Vagina (tissue), 2 donors: Measurements from ENCODE around the gene PPARA. TPM values are rescaled to one million over a fixed set of nuclear protein-coding genes. Genes with fewer than 3 reads are reported as not detected.

ENCODE experiments used
- DNase-seq, 2 donors: peaks; one replicate each; pipeline ENCODE4 v3.0.0-alpha.2; 2017; ENCODE audit errors: extremely low spot score in 2 of 2
- H3K27ac ChIP-seq: fragments of 200-600 bp; sonication (generic); one replicate; pipeline ENCODE4 v1.5.1; 2019
- H3K27me3 ChIP-seq: fragments of 200-600 bp; sonication (generic); one replicate; pipeline ENCODE4 v1.5.1; 2019
- H3K36me3 ChIP-seq, 2 donors: fragments of 200-600 bp; sonication (generic); one replicate each; pipeline ENCODE4 v1.5.1; 2017 to 2019
- H3K4me1 ChIP-seq: fragments of 200-600 bp; sonication (generic); one replicate; pipeline ENCODE4 v1.5.1; 2019
- H3K4me3 ChIP-seq, 2 donors: fragments of 200-600 bp; sonication (generic); 1 replicate in 1 of 2; 2 replicates in 1 of 2; pipeline ENCODE4 v1.5.1; 2016 to 2019
- H3K9me3 ChIP-seq: fragments of 200-600 bp; sonication (generic); one replicate; pipeline ENCODE4 v1.5.1; 2019
- CTCF ChIP-seq, 3 experiments: fragments of 450-650 bp in 2 of 3; fragments of 200-600 bp in 1 of 3; sonication (generic) in 1 of 3; IDR thresholded peaks; one replicate each; pipeline ENCODE4 v1.5.1; 2017 to 2019; ENCODE audit warnings: antibody characterized with exemption in 3 of 3, mild to moderate bottlenecking in 2 of 3, moderate library complexity in 2 of 3
- POLR2A ChIP-seq, 2 donors: fragments of 450-650 bp; IDR thresholded peaks; one replicate each; pipeline ENCODE4 v1.6.1; 2017; ENCODE audit warnings: antibody characterized with exemption in 2 of 2, mild to moderate bottlenecking in 2 of 2, moderate library complexity in 2 of 2
- POLR2AphosphoS5 ChIP-seq, 2 donors: sonication (generic); formaldehyde crosslinking; IDR thresholded peaks; one replicate each; pipeline ENCODE4 v1.9.0; 2017; ENCODE audit warnings: antibody characterized with exemption in 2 of 2, mild to moderate bottlenecking in 2 of 2, low read depth in 1 of 2; ENCODE audit not compliant: insufficient read depth in 1 of 2
- intact Hi-C: fragments of 100-400 bp; cut with DNase I; formaldehyde crosslinking; loops from one replicate; pipeline ENCODE4 v1.15.1; 2023
- total RNA-seq: library from RNA; depleted of rRNA; stranded (reverse); fragments of >200 nt; gene quantifications from one replicate; pipeline ENCODE4 v1.2.3, GENCODE V29; 2016

Gene PPARA
- total RNA-seq, 1 donor from 2014 or later: 13.5 TPM

- H3K4me1 ChIP-seq: no peaks in the 10 kb centered on the region
- no peak overlapping the region for H3K27ac ChIP-seq
- no peaks in the 10 kb centered on the region for H3K27me3 ChIP-seq
- no peaks in the 10 kb centered on the region for H3K36me3 ChIP-seq
- TF ChIP-seq POLR2AphosphoS5 (IDR thresholded peaks at IDR 0.05; ENCODE audit: insufficient read depth in 1 of 2, low read depth in 1 of 2) (no peak), CTCF (IDR thresholded peaks at IDR 0.05) (no peak), POLR2A (IDR thresholded peaks at IDR 0.05) (no peak)
- no peak for DNase-seq
- no peak overlapping the region for H3K4me3 ChIP-seq
- intact Hi-C loops: loop anchor here (2.0 kb wide), 1 partner anchor 56 kb away; no protein-coding TSS in a partner anchor
- no peaks in the 10 kb centered on the region for H3K9me3 ChIP-seq
Observed at GRCh38 chr22:46162771-46163556, 12.6 kb downstream of the PPARA start.

GRCh38 chr22:46163557-46163888, 13.2 kb downstream of the PPARA start:
- Histone ChIP-seq H3K9me3 (no peaks in the 10 kb centered on the region), H3K27ac (no peak overlapping the region), H3K4me3 (no peak overlapping the region), H3K36me3 (no peaks in the 10 kb centered on the region), H3K4me1 (no peaks in the 10 kb centered on the region), H3K27me3 (no peaks in the 10 kb centered on the region)
- intact Hi-C loops: loop anchor here (2.0 kb wide), 1 partner anchor 55 kb away; no protein-coding TSS in a partner anchor
- no peak for TF ChIP-seq CTCF (IDR thresholded peaks at IDR 0.05)
- TF ChIP-seq POLR2A (IDR thresholded peaks at IDR 0.05): no peak
- TF ChIP-seq POLR2AphosphoS5 (IDR thresholded peaks at IDR 0.05; ENCODE audit: insufficient read depth in 1 of 2, low read depth in 1 of 2): no peak
- DNase-seq: no peak

- Histone ChIP-seq H3K36me3 (no peaks in the 10 kb centered on the region), H3K9me3 (no peaks in the 10 kb centered on the region), H3K27ac (no peak overlapping the region), H3K4me1 (peaks cover 6% of the 10 kb centered on the region), H3K4me3 (no peak overlapping the region), H3K27me3 (no peaks in the 10 kb centered on the region)
- intact Hi-C loops: no loop called here
- TF ChIP-seq POLR2A (IDR thresholded peaks at IDR 0.05): no peak
- no peak for DNase-seq
Observed at GRCh38 chr22:46165977-46166376, 15.7 kb downstream of the PPARA start.

- intact Hi-C loops: no loop called here
Observed at GRCh38 chr22:46169628-46170027, 19.3 kb downstream of the PPARA start.

GRCh38 chr22:46171940-46172339, 21.6 kb downstream of the PPARA start:
- Histone ChIP-seq H3K27me3 (no peaks in the 10 kb centered on the region), H3K4me1 (peaks cover 29% of the 10 kb centered on the region), H3K36me3 (peaks cover 0 to 7% of the 10 kb centered on the region in 2 donors), H3K4me3 (no peak overlapping the region), H3K9me3 (no peaks in the 10 kb centered on the region), H3K27ac (no peak overlapping the region)
- TF ChIP-seq CTCF (IDR thresholded peaks at IDR 0.05) (no peak), POLR2AphosphoS5 (IDR thresholded peaks at IDR 0.05; ENCODE audit: insufficient read depth in 1 of 2, low read depth in 1 of 2) (no peak), POLR2A (IDR thresholded peaks at IDR 0.05) (no peak)
- intact Hi-C loops: no loop called here
- DNase-seq: no peak

More at GRCh38 chr22:46169628-46170027, 19.3 kb downstream of the PPARA start:
- Histone ChIP-seq H3K27me3 (no peaks in the 10 kb centered on the region), H3K36me3 (no peaks in the 10 kb centered on the region), H3K27ac (no peak overlapping the region), H3K4me1 (peaks cover 29% of the 10 kb centered on the region), H3K4me3 (no peak overlapping the region), H3K9me3 (no peaks in the 10 kb centered on the region)
- no peak for TF ChIP-seq POLR2A (IDR thresholded peaks at IDR 0.05)
- no peak for TF ChIP-seq CTCF (IDR thresholded peaks at IDR 0.05)
- no peak for TF ChIP-seq POLR2AphosphoS5 (IDR thresholded peaks at IDR 0.05; ENCODE audit: insufficient read depth in 1 of 2, low read depth in 1 of 2)
- no peak for DNase-seq
